KBM-7 (cell line): ENCODE measurements around the gene ULK4.
"Not testable (repeated sequence)": the region's sequence is repeated elsewhere in the genome, so short reads cannot be mapped to it uniquely, and the experiment has no call there.

ENCODE experiments used
- DNase-seq: peaks from one replicate; pipeline ENCODE4 v3.0.0-alpha.2; 2015
- in situ Hi-C: fragments of 300-500 bp; cut with MboI; formaldehyde crosslinking; loops from 2 replicates; pipeline ENCODE4 v1.14.3; 2020; ENCODE audit warnings: low sequenced_read_pairs, low pct_unique_long_range_greater_than_20kb, mixed read lengths

ULK4 gene

GRCh38 chr3:41441568-41441967 is 520.3 kb downstream of the ULK4 start:
- no peak for DNase-seq
- in situ Hi-C loops, result no loop called here

DNA sequence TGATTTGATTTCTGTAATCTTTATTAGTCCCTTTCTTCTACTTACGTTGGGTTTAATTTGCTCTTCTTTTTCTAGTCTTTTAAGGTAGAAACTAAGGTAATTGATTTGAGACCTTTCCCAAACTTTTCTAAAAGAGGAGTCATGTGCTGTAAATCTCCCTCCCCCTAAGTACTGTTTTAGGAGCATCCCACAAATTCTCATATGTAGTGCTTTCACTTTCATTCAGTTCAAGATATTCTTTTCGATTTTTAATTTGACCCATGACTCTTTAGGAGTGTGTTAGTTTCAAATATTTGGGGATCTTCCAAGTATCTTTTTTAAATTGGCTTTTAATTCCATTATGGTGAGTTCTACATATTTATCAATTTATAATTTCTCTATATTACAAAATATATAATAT is 520.8 kb downstream of the ULK4 start:
- no peak for DNase-seq
- in situ Hi-C loops, result no loop called here

- no peak for DNase-seq
- in situ Hi-C loops, result no loop called here
Observed at GRCh38 chr3:41436983-41437382, 524.9 kb downstream of the ULK4 start.

DNA sequence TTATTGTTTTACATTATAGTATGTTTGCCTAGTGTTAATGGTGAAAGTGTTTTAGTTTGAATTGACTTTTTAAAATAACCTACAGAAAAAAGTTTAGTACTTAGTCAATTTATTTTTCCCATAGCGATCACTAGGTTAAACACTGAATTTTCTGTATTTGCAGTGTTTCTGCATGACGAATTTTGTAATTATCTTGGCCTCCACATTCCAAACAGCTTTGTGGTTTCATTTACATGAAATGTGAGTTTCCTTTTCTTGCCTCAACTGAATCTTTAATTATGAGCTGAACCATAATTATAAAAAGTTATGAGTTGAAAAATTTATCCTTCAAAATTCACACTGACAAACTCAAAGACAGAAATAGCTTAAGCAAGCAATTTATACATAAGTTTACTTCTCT is 527.1 kb downstream of the ULK4 start:
- DNase-seq, result no peak
- in situ Hi-C loops, result no loop called here

DNA sequence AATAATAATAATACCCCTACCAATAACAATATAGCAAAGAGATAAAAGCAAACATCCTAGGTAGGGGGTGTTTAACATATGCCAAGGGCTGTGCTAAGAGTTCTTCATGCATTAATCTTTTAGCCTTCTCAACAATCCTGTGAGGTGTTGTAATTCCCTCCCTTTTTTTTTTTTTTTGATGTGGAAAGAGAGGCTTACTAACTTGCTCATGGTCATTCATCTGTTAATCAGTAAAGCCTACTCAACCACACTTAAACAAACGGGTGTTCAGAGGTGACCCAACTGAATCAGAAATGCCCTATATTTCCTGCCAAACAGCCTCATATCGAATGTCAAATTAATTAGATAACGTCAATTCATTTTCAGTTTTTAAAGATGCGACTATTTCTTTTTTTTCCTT is 530.5 kb downstream of the ULK4 start:
- DNase-seq, result no peak
- in situ Hi-C loops, result no loop called here

DNA sequence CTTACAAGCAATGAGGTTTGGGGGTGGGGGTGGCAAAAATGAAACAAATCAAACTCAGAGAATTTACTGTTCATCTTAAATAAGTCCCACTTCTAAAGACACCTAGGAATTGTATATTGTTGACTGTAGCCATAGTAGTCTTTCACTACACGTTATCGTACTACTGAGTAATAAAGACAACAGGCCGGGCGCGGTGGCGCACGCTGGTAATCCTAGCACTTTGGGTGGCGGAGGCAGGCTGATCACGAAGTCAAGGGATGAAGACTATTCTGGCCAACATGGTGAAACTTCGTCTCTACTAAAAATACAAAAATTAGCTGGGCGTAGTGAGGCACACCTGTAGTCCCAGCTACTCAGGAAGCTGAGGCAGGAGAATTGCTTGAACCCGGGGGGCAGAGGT is 531.0 kb downstream of the ULK4 start:
- no peak for DNase-seq
- in situ Hi-C loops, result no loop called here

DNA sequence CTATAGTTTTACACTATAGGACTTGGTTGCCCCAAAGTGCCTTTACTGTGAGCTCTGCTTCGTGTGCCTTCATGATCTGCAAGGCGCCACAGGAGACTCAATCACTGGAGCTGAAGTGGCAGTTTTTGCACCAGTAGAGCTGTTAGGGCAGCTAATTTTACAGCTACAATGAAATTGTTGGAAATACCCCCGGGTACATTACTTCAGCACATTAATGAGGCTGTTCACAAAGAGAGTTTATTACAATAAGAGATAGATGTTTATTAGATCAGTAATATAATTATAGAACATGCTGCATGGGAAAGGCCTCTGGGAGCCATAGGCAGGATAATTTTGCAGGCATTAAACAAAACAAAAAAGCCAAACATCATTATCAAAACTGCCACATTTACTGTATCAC is 531.5 kb downstream of the ULK4 start:
- in situ Hi-C loops, result no loop called here
- no peak for DNase-seq

DNA sequence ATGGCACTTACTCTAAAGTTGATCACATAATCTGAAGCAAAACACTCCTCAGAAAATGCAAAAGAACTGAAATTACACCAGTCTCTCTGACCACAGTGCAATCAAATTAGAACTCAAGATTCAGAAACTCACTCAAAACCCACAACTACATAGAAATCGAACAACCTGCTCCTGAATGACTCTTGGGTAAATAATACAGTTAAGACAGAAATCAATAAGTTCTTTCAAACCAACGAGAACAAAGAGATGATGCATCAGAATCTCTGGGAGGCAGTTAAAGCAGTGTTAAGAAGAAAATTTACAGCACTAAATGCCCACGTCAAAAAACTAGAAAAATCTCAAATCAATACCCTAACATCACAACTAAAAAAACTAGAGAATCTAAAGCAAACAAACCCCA is 535.4 kb downstream of the ULK4 start:
- in situ Hi-C loops, result no loop called here
- DNase-seq, result no peak

- no peak for DNase-seq
- in situ Hi-C loops, result no loop called here
Observed at GRCh38 chr3:41424543-41425300, 537.2 kb downstream of the ULK4 start.

- peak; percentile 77 for DNase-seq
- in situ Hi-C loops, result no loop called here
Observed at GRCh38 chr3:41419809-41420208, 542.1 kb downstream of the ULK4 start.

- in situ Hi-C loops, result no loop called here
- DNase-seq, result peak; percentile 35
Observed at GRCh38 chr3:41418961-41419691, 542.8 kb downstream of the ULK4 start.

DNA sequence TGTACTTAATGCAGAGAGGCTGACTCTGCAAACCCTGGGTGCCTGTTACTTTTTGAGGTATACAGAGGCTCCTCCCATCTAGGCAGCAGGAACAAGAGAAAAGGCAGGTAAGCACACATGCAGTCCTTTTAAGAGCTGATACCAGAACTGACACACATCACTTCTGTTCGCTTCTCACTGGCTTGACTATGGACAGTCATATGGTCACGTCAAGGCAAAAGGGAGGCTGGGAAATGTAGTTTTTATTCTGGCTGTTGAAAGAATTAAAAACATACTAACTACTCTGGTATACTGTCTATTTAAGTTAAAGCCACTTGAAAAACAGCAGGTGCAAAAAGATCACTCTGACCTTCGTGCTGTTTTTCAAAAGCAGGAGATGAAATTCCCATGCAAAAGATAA is 544.3 kb downstream of the ULK4 start:
- in situ Hi-C loops, result no loop called here

GRCh38 chr3:41411065-41411464 is 550.8 kb downstream of the ULK4 start:
- in situ Hi-C loops, result no loop called here
- DNase-seq, result no peak

More for the DNA sequence above, 544.3 kb downstream of the ULK4 start:
- DNase-seq, result no peak

GRCh38 chr3:41405466-41405865 is 556.4 kb downstream of the ULK4 start:
- in situ Hi-C loops, result no loop called here
- DNase-seq, result peak; percentile 48

DNA sequence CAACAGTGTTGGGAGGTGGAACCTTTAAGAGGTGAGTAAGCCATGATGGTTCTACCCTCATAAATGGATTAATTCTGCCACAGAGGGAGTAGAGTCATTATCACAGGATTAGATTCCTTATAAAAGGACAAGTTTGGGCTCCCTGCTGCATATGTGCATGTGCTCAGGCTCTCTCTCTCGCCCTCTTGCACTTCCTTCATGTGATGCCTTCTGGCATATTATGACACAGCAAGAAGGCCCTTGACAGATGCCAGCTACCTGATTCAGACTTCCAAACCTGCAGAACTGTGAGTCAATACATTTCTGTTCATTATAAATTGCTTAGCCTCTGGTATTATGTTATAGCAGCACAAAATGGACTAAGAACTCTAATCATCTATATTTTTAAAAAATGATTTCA is 557.3 kb downstream of the ULK4 start:
- in situ Hi-C loops, result no loop called here
- DNase-seq, result no peak

GRCh38 chr3:41394896-41395295 is 567.0 kb downstream of the ULK4 start:
- in situ Hi-C loops, result no loop called here
- no peak for DNase-seq

GRCh38 chr3:41370765-41371535 is 591.0 kb downstream of the ULK4 start:
- in situ Hi-C loops, DNase-seq: not testable (repeated sequence)

- in situ Hi-C loops, result no loop called here
- no peak for DNase-seq
Observed at GRCh38 chr3:41370307-41370706, 591.6 kb downstream of the ULK4 start.

- DNase-seq, result no peak
- in situ Hi-C loops, result no loop called here
Observed at GRCh38 chr3:41369838-41370237, 592.1 kb downstream of the ULK4 start.

GRCh38 chr3:41365973-41366372 is 595.9 kb downstream of the ULK4 start:
- no peak for DNase-seq
- in situ Hi-C loops, result no loop called here
